IPS-15b (cell line): ENCODE data around the gene CORO1C.

Experiments used
- H3K27me3 ChIP-seq: one replicate; pipeline ENCODE4 v1.6.1; 2013; ENCODE audit warnings: low read length; ENCODE audit not compliant: control insufficient read depth, insufficient read depth
- H3K36me3 ChIP-seq: one replicate; pipeline ENCODE4 v1.6.1; 2013; ENCODE audit warnings: low read length; ENCODE audit not compliant: control insufficient read depth, insufficient read depth
- H3K4me1 ChIP-seq: one replicate; pipeline ENCODE4 v1.6.1; 2013; ENCODE audit warnings: mild to moderate bottlenecking, low read length; ENCODE audit not compliant: control insufficient read depth, insufficient read depth
- H3K4me3 ChIP-seq: one replicate; pipeline ENCODE4 v1.5.1; 2013; ENCODE audit warnings: low read depth, low read length
- H3K9ac ChIP-seq: one replicate; pipeline ENCODE4 v1.6.1; 2013; ENCODE audit warnings: low read depth, mild to moderate bottlenecking, low read length
- H3K9me3 ChIP-seq: one replicate; pipeline ENCODE4 v1.6.1; 2013; ENCODE audit warnings: mild to moderate bottlenecking, low read length; ENCODE audit not compliant: control insufficient read depth, insufficient read depth

The CORO1C gene

GRCh38 chr12:108768591-108769500 lies 37.5 kb upstream of the CORO1C start:
- no peaks in the 10 kb centered on the region for H3K27me3 ChIP-seq
- no peaks in the 10 kb centered on the region for H3K36me3 ChIP-seq
- peak overlapping the region; percentile 59 for H3K4me3 ChIP-seq
- peak overlapping the region; percentile 24 for H3K9ac ChIP-seq
- H3K4me1 ChIP-seq = no peaks in the 10 kb centered on the region
- H3K9me3 ChIP-seq = no peaks in the 10 kb centered on the region

DNA sequence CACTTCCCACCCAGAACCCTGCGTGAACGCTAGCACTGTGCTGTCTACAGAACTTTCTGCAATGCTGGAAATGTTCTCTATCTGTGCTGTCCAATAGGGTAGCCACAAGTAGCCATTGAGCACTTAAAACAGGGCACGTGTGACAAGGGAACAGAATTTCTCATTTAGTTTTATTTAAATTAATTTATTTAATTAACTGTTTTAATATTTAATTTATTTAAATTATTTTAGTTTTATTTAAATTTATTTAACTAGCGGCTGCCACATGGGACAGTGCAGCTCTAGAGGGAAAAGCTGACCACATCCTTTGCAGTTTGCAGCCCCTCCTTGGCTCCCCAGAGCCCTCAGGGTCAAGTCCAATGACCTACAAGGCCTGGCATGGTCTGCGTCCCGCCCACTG lies 35.0 kb upstream of the CORO1C start:
- H3K27me3 ChIP-seq = no peaks in the 10 kb centered on the region
- H3K4me1 ChIP-seq = no peaks in the 10 kb centered on the region
- H3K9ac ChIP-seq = no peak overlapping the region
- no peaks in the 10 kb centered on the region for H3K36me3 ChIP-seq
- no peak overlapping the region for H3K4me3 ChIP-seq
- no peaks in the 10 kb centered on the region for H3K9me3 ChIP-seq

DNA sequence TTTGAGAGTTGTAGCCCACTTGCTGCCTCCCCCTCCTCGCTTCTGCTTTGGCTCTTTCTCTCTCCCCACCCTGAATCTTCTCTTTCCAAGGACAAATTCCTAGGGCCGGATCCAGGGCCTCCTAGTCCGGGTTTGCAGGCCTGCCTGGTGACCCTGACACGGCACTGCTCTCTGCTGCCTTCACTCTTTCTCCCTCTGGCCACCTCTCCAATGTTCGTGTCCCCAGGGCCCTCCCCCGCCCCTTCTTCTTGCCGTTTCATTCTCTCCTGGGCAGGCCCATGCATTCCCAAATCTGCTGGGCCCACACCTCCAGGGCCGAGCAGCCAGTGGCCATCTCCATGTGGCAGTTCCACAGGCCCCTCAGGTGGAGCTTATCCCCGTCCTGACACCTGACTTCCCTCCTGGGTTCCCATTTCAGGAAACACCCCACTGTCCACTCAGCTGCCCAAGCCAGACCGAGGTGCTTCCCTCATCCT lies 34.0 kb upstream of the CORO1C start:
- Histone ChIP-seq H3K9ac (no peak overlapping the region), H3K9me3 (no peaks in the 10 kb centered on the region), H3K4me1 (no peaks in the 10 kb centered on the region), H3K27me3 (no peaks in the 10 kb centered on the region), H3K36me3 (no peaks in the 10 kb centered on the region), H3K4me3 (no peak overlapping the region)

- Histone ChIP-seq H3K36me3 (no peaks in the 10 kb centered on the region), H3K4me1 (no peaks in the 10 kb centered on the region), H3K9ac (no peak overlapping the region), H3K4me3 (no peak overlapping the region), H3K9me3 (no peaks in the 10 kb centered on the region), H3K27me3 (no peaks in the 10 kb centered on the region)
Measured at GRCh38 chr12:108764540-108765288, 33.4 kb upstream of the CORO1C start.

DNA sequence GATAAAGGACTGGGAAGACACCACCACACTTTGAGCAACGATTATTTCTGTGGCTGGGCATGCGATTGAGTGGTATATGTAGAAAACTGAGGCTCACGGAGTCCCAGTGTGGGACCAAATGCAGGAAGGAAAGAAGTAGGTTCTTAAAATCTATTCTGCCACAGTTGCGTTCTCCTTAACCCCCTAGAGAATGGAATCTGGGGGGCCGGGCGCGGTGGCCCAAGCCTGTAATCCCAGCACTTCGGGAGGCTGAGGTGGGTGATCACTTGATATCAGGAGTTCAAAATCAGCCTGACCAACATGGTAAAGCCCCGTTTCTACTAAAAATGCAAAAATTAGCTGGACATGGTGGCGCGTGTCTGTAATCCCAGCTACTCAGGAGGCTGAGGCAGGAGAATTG lies 29.9 kb upstream of the CORO1C start:
- H3K4me3 ChIP-seq = no peak overlapping the region
- H3K9ac ChIP-seq = no peak overlapping the region
- H3K9me3 ChIP-seq = no peaks in the 10 kb centered on the region
- no peaks in the 10 kb centered on the region for H3K36me3 ChIP-seq
- H3K4me1 ChIP-seq = no peaks in the 10 kb centered on the region
- no peaks in the 10 kb centered on the region for H3K27me3 ChIP-seq

DNA sequence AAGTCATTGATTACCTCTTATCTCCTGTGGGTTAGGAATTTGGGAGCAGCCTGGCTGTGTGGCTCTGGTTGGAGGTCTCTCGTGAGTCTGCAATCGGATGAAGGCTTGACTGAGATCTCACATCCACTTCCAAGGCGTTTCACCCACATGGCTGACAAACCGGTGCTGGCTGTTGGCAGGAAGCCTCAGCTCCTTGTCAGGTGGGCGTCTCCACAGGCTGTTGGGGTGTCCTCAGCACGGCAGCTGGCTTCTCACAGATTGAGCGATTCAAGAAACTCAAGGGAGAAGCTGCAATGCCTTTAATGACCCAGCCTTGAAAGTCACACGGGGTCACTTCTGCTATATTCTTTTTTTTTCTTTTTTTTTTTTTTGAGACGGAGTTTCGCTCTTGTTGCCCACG lies 28.6 kb upstream of the CORO1C start:
- H3K9ac ChIP-seq = no peak overlapping the region
- H3K27me3 ChIP-seq = no peaks in the 10 kb centered on the region
- no peaks in the 10 kb centered on the region for H3K36me3 ChIP-seq
- H3K4me1 ChIP-seq = no peaks in the 10 kb centered on the region
- H3K4me3 ChIP-seq = no peak overlapping the region
- no peaks in the 10 kb centered on the region for H3K9me3 ChIP-seq

GRCh38 chr12:108757856-108758255 lies 26.5 kb upstream of the CORO1C start:
- no peaks in the 10 kb centered on the region for H3K9me3 ChIP-seq
- H3K4me3 ChIP-seq = no peak overlapping the region
- no peaks in the 10 kb centered on the region for H3K4me1 ChIP-seq
- H3K27me3 ChIP-seq = no peaks in the 10 kb centered on the region
- no peak overlapping the region for H3K9ac ChIP-seq
- H3K36me3 ChIP-seq = no peaks in the 10 kb centered on the region

DNA sequence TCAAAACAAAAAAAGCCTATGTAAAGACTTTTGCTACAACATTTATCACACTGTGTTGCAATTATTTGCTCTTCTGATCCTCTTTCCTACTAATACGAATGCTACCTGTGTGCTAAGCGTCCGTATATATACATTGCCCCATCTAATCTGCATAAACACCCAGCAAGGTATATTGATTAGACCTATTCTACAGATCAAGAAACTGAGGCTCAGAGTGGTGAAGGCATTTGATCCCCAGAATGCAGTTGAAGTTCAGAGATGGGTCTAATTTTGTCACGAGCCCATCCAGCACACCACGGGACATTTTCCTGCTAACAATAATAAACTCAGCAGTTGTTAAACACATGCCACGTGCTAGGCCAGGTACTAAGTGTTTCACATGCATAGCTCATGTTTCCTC lies 25.1 kb upstream of the CORO1C start:
- Histone ChIP-seq H3K9ac (no peak overlapping the region), H3K4me3 (no peak overlapping the region), H3K9me3 (no peaks in the 10 kb centered on the region), H3K36me3 (no peaks in the 10 kb centered on the region), H3K4me1 (no peaks in the 10 kb centered on the region), H3K27me3 (no peaks in the 10 kb centered on the region)

GRCh38 chr12:108755481-108755880 lies 24.2 kb upstream of the CORO1C start:
- Histone ChIP-seq H3K4me3 (no peak overlapping the region), H3K4me1 (no peaks in the 10 kb centered on the region), H3K9me3 (no peaks in the 10 kb centered on the region), H3K27me3 (no peaks in the 10 kb centered on the region), H3K36me3 (no peaks in the 10 kb centered on the region), H3K9ac (no peak overlapping the region)

DNA sequence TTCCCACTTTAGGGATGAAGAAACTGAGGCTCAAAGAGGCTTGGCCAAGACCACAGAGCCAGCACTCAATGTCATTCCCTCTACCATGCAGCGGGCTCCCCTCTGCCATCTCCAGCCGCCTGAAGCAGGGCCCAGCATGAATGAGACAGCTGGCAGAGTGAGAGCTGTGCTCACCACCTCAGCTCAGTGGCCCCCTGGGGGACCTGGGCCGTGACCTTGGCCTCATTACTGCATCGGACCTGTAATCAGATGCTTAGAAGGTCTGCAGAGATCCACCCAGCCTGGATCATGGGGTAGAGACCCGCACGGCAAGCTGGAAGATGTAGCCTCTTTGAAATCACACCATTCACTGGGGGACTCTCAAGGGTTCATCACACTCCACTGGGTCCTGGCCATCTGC lies 22.7 kb upstream of the CORO1C start:
- Histone ChIP-seq H3K4me1 (no peaks in the 10 kb centered on the region), H3K9ac (no peak overlapping the region), H3K27me3 (no peaks in the 10 kb centered on the region)

GRCh38 chr12:108752387-108752786 lies 21.1 kb upstream of the CORO1C start:
- Histone ChIP-seq H3K4me1 (no peaks in the 10 kb centered on the region), H3K36me3 (no peaks in the 10 kb centered on the region), H3K9me3 (no peaks in the 10 kb centered on the region), H3K27me3 (no peaks in the 10 kb centered on the region), H3K4me3 (no peak overlapping the region), H3K9ac (no peak overlapping the region)

More for the DNA sequence above, 22.7 kb upstream of the CORO1C start:
- Histone ChIP-seq H3K9me3 (no peaks in the 10 kb centered on the region), H3K4me3 (no peak overlapping the region), H3K36me3 (no peaks in the 10 kb centered on the region)

DNA sequence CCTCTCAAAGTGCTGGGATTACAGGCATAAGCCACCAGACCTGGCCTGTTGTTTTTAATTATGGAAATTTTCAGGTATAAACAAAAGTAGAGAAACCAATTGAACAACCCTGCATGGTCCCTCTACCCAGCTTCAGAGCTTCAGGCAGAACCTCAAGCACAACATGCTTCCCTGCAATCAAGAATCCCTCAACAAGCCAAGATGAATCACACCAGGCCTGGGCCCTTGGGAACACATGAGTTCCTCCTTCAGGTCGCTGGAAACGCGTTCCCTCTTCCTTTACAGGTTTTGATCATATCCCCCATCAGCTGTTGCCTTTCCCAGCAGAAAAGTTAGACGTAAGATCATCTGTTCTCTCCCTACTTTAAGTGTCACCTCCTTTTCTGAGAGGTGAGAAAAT lies 20.5 kb upstream of the CORO1C start:
- no peak overlapping the region for H3K4me3 ChIP-seq
- H3K9ac ChIP-seq = no peak overlapping the region
- H3K9me3 ChIP-seq = no peaks in the 10 kb centered on the region

More for the DNA sequence above, 20.5 kb upstream of the CORO1C start:
- no peaks in the 10 kb centered on the region for H3K36me3 ChIP-seq
- no peaks in the 10 kb centered on the region for H3K4me1 ChIP-seq
- no peaks in the 10 kb centered on the region for H3K27me3 ChIP-seq
